Spleen (tissue), 11 donors: ENCODE data around the gene SHISA2. TPM values are rescaled to one million over a fixed set of nuclear protein-coding genes. Genes with fewer than 3 reads are reported as not detected.

Experiments
- DNase-seq: peaks from one replicate; pipeline ENCODE4 v3.0.0-alpha.2; 2020
- H3K27ac ChIP-seq, 8 donors: fragments of 200-600 bp; sonication (generic) in 7 of 8; 1 replicate in 4 of 8; 2 replicates in 4 of 8; pipeline versions ENCODE4 v1.5.0 to v1.8.0; 2016 to 2021; ENCODE audit warnings: inconsistent platforms in 4 of 8, mild to moderate bottlenecking in 4 of 8, moderate library complexity in 1 of 8
- H3K27me3 ChIP-seq, 7 donors: fragments of 200-600 bp; sonication (generic) in 6 of 7; replicated peaks in 1 of 7; 1 replicate in 4 of 7; 2 replicates in 3 of 7; pipeline versions ENCODE4 v1.5.0 to v1.8.0; 2016 to 2021; ENCODE audit warnings: inconsistent platforms in 3 of 7, mild to moderate bottlenecking in 1 of 7
- H3K36me3 ChIP-seq, 6 donors: fragments of 200-600 bp; sonication (generic) in 5 of 6; 1 replicate in 4 of 6; 2 replicates in 2 of 6; pipeline versions ENCODE4 v1.5.0 to v1.8.0; 2016 to 2021; ENCODE audit warnings: inconsistent platforms in 2 of 6
- H3K4me1 ChIP-seq, 6 donors: fragments of 200-600 bp; sonication (generic) in 5 of 6; 1 replicate in 3 of 6; 2 replicates in 3 of 6; pipeline versions ENCODE4 v1.5.0 to v1.8.0; 2016 to 2021; ENCODE audit warnings: inconsistent platforms in 3 of 6
- H3K4me3 ChIP-seq, 8 donors: fragments of 200-600 bp; sonication (generic) in 7 of 8; 1 replicate in 4 of 8; 2 replicates in 4 of 8; pipeline versions ENCODE4 v1.5.0 to v1.8.0; 2016 to 2021; ENCODE audit warnings: inconsistent platforms in 4 of 8, mild to moderate bottlenecking in 4 of 8, moderate library complexity in 2 of 8
- H3K9me3 ChIP-seq, 8 donors: fragments of 200-600 bp; sonication (generic) in 7 of 8; 1 replicate in 4 of 8; 2 replicates in 4 of 8; pipeline versions ENCODE4 v1.5.0 to v1.8.0; 2016 to 2021; ENCODE audit warnings: inconsistent platforms in 4 of 8
- POLR2A ChIP-seq, 3 donors: fragments of 450-650 bp; IDR thresholded peaks; one replicate each; pipeline ENCODE4 v1.5.1; 2017; ENCODE audit warnings: antibody characterized with exemption in 3 of 3, mild to moderate bottlenecking in 1 of 3
- POLR2AphosphoS5 ChIP-seq, 3 donors: sonication (generic); formaldehyde crosslinking; IDR thresholded peaks; one replicate each; pipeline ENCODE4 v1.5.1; 2017; ENCODE audit warnings: antibody characterized with exemption in 3 of 3
- WGBS, 5 donors: extraction: QIAGEN DNeasy Blood & Tissue Kit in 3 of 5; methylation state at CpG; one replicate each; pipeline versions ENCODE4 v1.1.5 to v1.1.7; 2013 to 2018; 5-methylcytosine and 5-hydroxymethylcytosine counted together
- intact Hi-C: fragments of 100-400 bp; cut with DNase I; formaldehyde crosslinking; loops from one replicate; pipeline ENCODE4 v1.15.0; 2023; ENCODE audit warnings: low total_unique reads
- polyA plus RNA-seq, 3 donors: library from polyadenylated mRNA; stranded (reverse); fragments of 200-250 nt; gene quantifications; one replicate each; pipeline ENCODE4 v1.2.1, GENCODE V29; 2013
- total RNA-seq, 7 donors: library from RNA; depleted of rRNA in 3 of 7; stranded (reverse); fragments of >200 nt in 3 of 7; fragmentation: NEBNext Ultra II Directional in 4 of 7; extraction: Animal tissue kit (Norgen Biotek cat#: 25700) in 4 of 7; gene quantifications; one replicate each; pipeline versions ENCODE4 v1.1.0 to v1.2.1, GENCODE V29; 2016 to 2021
- TF ChIP-seq, protein P1 (sequence below), 11 experiments: fragments of 200-600 bp in 7 of 11; fragments of 450-650 bp in 4 of 11; sonication (generic) in 4 of 11; IDR thresholded peaks in 8 of 11; conservative IDR thresholded peaks in 3 of 11; 1 replicate in 7 of 11; 2 replicates in 4 of 11; pipeline versions ENCODE4 v1.4.0 to v1.8.0; 2016 to 2021; ENCODE audit warnings: antibody characterized with exemption in 11 of 11, inconsistent platforms in 4 of 11, mild to moderate bottlenecking in 1 of 11
- donor health status: healthy with polysubstance abuse.
- donor health status: DM: no; HTN: no; CAD: no; lungs with moderate emphysema.
- donor health status: DM: no; HTN: no; CAD: no.
- donor health status: Bipolar disorder and iron deficiency.
- donor health status: healthy.
- donor health status: DM: no; HTN: no; CAD: no.
- donor health status: DM: yes; HTN: yes; CAD: no.

Gene SHISA2
- total and polyA plus RNA-seq, 10 donors, result 0.27 to 1.5 (median 0.45) TPM; not detected in 2

DNA sequence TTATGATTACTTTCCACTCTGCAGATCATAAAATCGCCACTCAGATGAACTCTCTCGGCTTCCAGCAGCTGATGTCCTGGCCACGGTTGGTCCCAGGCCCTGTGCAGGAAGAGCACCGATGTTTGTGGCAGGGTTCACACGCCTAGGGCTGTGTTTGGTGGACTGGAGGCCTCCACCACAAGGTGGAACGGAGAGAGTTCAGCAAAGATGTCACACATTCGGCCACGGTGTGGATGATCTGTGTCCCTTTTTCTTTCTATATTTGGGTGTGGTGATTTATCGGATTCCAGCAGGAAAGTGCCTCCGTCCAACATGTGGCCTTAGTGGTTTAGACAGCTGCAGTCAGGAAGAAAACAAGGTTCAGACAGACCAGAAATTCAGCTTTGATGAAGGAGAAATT is 521 bp upstream of the SHISA2 start:
- Histone ChIP-seq H3K36me3 (no peaks in the 10 kb centered on the region), H3K9me3 (no peaks in the 10 kb centered on the region), H3K27ac (no peak overlapping the region), H3K27me3 (peaks cover 8 to 74% (median 49%) of the 10 kb centered on the region in 7 donors), H3K4me3 (peak overlapping the region in 4 of 8 donors; percentile 9 to 70 (median 46)), H3K4me1 (peaks cover 11 to 36% (median 22%) of the 10 kb centered on the region in 6 donors)
- intact Hi-C loops, result no loop called here
- no peak for TF ChIP-seq POLR2A (IDR thresholded peaks at IDR 0.05)
- no peak for TF ChIP-seq POLR2AphosphoS5 (IDR thresholded peaks at IDR 0.05)
- TF ChIP-seq, protein P1, sequence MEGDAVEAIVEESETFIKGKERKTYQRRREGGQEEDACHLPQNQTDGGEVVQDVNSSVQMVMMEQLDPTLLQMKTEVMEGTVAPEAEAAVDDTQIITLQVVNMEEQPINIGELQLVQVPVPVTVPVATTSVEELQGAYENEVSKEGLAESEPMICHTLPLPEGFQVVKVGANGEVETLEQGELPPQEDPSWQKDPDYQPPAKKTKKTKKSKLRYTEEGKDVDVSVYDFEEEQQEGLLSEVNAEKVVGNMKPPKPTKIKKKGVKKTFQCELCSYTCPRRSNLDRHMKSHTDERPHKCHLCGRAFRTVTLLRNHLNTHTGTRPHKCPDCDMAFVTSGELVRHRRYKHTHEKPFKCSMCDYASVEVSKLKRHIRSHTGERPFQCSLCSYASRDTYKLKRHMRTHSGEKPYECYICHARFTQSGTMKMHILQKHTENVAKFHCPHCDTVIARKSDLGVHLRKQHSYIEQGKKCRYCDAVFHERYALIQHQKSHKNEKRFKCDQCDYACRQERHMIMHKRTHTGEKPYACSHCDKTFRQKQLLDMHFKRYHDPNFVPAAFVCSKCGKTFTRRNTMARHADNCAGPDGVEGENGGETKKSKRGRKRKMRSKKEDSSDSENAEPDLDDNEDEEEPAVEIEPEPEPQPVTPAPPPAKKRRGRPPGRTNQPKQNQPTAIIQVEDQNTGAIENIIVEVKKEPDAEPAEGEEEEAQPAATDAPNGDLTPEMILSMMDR (IDR thresholded peaks at IDR 0.05 in 8 of 11, conservative IDR thresholded peaks at IDR 0.05 in 3 of 11), result no peak
- DNase-seq, result no peak
- 65 to 71% (median 68%) methylated on average over 10 of the region's 10 CpGs for WGBS, 5 donors

DNA sequence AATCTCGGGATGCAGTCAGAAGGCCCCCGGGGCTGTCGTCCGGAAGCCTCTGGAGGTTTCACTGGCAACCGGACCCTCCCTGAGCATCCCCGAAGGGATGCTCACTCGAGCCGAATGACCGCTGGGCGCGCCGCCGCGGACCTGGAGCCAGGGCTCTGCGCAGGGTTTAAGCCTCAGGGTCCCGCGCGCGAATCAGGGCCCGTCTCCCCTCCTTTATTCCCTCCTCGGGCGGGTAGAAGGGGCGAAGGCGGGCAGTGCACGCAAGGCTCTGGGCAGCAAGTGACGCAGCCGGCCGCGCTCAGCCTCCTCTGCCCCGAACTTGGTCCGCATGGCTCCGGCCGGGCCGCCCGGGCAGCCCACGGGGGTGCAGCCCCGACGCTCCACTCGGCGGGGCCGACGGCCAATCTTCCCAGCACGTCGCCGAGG is 572 bp downstream of the SHISA2 start:
- DNase-seq, result no peak
- intact Hi-C loops, result no loop called here
- H3K4me3 ChIP-seq, result peak overlapping the region in 7 of 8 donors; percentile 21 to 70 (median 39)
- no peaks in the 10 kb centered on the region for H3K36me3 ChIP-seq
- H3K27ac ChIP-seq, result no peak overlapping the region
- peaks cover 11 to 36% (median 22%) of the 10 kb centered on the region in 6 donors for H3K4me1 ChIP-seq
- TF ChIP-seq POLR2A (IDR thresholded peaks at IDR 0.05) (no peak), POLR2AphosphoS5 (IDR thresholded peaks at IDR 0.05) (no peak)
- TF ChIP-seq, protein P1 (IDR thresholded peaks at IDR 0.05 in 8 of 11, conservative IDR thresholded peaks at IDR 0.05 in 3 of 11), result no peak
- WGBS, 5 donors, result 0 to 5% (median 2%) methylated on average over 7 to 45 of the region's 45 CpGs
- H3K9me3 ChIP-seq, result no peaks in the 10 kb centered on the region
- peaks cover 8 to 81% (median 49%) of the 10 kb centered on the region in 7 donors for H3K27me3 ChIP-seq

- H3K9me3 ChIP-seq, result no peaks in the 10 kb centered on the region
- no peaks in the 10 kb centered on the region for H3K36me3 ChIP-seq
- peaks cover 8 to 82% (median 51%) of the 10 kb centered on the region in 7 donors for H3K27me3 ChIP-seq
- no peak for DNase-seq
- H3K4me3 ChIP-seq, result peak overlapping the region in 7 of 8 donors; percentile 21 to 70 (median 39)
- 6 to 15% (median 7%) methylated on average over 13 to 82 of the region's 82 CpGs for WGBS, 5 donors
- TF ChIP-seq POLR2A (IDR thresholded peaks at IDR 0.05), result no peak
- no peak for TF ChIP-seq POLR2AphosphoS5 (IDR thresholded peaks at IDR 0.05)
- TF ChIP-seq, protein P1 (IDR thresholded peaks at IDR 0.05 in 8 of 11, conservative IDR thresholded peaks at IDR 0.05 in 3 of 11), result no peak
- intact Hi-C loops, result no loop called here
- H3K4me1 ChIP-seq, result peaks cover 11 to 36% (median 22%) of the 10 kb centered on the region in 6 donors
- H3K27ac ChIP-seq, result no peak overlapping the region
Measured at GRCh38 chr13:26050568-26051230, 1.1 kb downstream of the SHISA2 start.

DNA sequence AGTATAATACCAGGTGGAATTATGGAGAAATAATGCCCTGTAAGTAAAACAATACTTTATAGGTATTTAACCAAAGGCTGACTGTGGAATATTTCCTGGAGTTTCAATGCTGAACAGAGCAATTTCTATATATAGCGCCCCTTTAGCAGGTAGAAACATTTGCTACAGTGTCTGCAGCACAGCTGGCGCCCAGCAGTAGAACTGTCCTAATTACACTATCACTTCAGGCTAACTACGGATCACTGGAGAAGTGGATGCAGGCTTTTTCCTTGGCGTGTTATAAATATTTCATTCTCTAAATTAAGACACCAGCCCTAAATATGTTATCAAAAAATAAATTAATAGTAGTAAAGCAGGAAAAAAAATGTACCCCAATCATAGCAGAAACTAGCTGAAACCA is 3.1 kb downstream of the SHISA2 start:
- Histone ChIP-seq H3K4me1 (peaks cover 11 to 36% (median 22%) of the 10 kb centered on the region in 6 donors), H3K9me3 (no peaks in the 10 kb centered on the region), H3K36me3 (no peaks in the 10 kb centered on the region), H3K4me3 (no peak overlapping the region), H3K27ac (no peak overlapping the region), H3K27me3 (peaks cover 8 to 81% (median 52%) of the 10 kb centered on the region in 7 donors)
- TF ChIP-seq POLR2A (IDR thresholded peaks at IDR 0.05), result no peak
- TF ChIP-seq, protein P1 (IDR thresholded peaks at IDR 0.05 in 8 of 11, conservative IDR thresholded peaks at IDR 0.05 in 3 of 11), result no peak
- no peak for TF ChIP-seq POLR2AphosphoS5 (IDR thresholded peaks at IDR 0.05)
- DNase-seq, result no peak
- intact Hi-C loops, result no loop called here
- 72 to 82% (median 75%) methylated on average over 4 of the region's 4 CpGs for WGBS, 5 donors
